ENCODE results near the gene RERG.

DNA sequence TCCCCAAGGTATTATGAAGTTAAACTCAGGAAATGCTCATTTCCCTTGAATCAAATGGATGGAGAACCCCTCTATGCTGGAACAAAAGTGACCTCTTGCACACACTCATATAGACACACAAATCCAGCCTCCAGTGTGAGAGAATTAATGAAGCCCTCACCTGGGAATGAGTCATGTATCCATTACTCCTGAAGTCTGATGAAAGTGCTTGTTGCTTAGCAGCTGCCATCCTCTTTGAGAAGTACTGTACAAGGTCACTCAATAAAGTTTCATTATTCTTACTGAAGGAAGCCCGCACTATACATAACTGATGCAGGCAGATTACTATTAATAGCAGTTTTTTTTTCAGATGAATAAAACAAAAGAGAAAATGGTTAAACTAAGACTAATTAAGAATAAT, 102.3 kb downstream of the RERG start:
- TF ChIP-seq, protein P1, sequence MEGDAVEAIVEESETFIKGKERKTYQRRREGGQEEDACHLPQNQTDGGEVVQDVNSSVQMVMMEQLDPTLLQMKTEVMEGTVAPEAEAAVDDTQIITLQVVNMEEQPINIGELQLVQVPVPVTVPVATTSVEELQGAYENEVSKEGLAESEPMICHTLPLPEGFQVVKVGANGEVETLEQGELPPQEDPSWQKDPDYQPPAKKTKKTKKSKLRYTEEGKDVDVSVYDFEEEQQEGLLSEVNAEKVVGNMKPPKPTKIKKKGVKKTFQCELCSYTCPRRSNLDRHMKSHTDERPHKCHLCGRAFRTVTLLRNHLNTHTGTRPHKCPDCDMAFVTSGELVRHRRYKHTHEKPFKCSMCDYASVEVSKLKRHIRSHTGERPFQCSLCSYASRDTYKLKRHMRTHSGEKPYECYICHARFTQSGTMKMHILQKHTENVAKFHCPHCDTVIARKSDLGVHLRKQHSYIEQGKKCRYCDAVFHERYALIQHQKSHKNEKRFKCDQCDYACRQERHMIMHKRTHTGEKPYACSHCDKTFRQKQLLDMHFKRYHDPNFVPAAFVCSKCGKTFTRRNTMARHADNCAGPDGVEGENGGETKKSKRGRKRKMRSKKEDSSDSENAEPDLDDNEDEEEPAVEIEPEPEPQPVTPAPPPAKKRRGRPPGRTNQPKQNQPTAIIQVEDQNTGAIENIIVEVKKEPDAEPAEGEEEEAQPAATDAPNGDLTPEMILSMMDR (conservative IDR thresholded peaks at IDR 0.05) = no peak
- TF ChIP-seq ZFX (IDR thresholded peaks at IDR 0.05) = no peak
